Stimulated activated CD8-positive, alpha-beta memory T cell treated with anti-CD3 and anti-CD28 coated beads, Interleukin-12 subunit alpha, Interleukin-12 subunit beta, amount 100 ng/mL, for 24 hours (primary cell): ENCODE results near the gene VRK3.
"Not testable (repeated sequence)": the region's sequence is repeated elsewhere in the genome, so short reads cannot be mapped to it uniquely, and the experiment has no call there.

Source experiments
- DNase-seq: peaks from one replicate; pipeline ENCODE4 v3.0.0-alpha.2; 2020; ENCODE audit errors: extremely low read depth

VRK3 gene, protein sequence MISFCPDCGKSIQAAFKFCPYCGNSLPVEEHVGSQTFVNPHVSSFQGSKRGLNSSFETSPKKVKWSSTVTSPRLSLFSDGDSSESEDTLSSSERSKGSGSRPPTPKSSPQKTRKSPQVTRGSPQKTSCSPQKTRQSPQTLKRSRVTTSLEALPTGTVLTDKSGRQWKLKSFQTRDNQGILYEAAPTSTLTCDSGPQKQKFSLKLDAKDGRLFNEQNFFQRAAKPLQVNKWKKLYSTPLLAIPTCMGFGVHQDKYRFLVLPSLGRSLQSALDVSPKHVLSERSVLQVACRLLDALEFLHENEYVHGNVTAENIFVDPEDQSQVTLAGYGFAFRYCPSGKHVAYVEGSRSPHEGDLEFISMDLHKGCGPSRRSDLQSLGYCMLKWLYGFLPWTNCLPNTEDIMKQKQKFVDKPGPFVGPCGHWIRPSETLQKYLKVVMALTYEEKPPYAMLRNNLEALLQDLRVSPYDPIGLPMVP

GRCh38 chr19:50025022-50025793 lies at the start of gene VRK3:
VRK3 (minus strand) TSS chr19:50025372; CDS start chr19:50016162, 9,210 bp downstream.
- peak; percentile 94 for DNase-seq

DNA sequence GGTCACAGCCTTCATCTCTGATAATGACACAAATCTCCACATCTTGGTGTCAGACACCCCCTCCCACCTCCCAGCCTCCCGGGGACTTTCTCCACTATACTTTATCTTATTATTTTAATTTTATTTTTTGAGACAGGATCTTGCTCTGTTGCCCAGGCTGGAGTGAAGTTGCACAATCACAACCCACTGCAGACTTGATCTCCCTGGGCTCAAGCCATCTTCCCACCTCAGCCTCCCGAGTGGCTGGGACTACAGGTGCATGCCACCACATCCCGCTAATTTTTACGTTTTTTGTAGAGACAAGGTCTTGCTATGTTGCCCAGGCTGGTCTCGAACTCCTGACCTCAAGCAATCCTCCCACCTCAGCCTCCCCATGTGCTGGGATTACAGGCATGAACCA lies 43.2 kb upstream of the VRK3 start:
- not testable (repeated sequence) for DNase-seq

DNA sequence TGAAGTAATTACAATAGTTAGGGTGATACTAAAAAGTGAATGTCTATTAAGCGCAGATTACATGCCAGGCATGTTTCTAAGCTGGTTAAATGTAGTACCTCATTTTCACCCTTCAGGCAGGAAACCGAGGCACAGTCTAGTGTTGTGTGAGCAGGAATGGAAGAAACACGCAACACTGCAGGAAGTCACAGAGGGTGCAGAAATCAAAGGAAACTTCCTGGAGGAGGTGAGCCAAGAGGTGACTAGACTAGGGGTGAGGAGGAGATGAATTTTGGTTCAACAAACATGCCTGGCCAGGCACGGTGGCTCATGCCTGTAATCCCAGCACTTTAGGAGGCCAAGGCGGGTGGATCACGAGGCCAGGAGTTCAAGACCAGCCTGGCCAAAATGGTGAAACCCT lies 42.4 kb upstream of the VRK3 start:
- DNase-seq, result no peak

DNA sequence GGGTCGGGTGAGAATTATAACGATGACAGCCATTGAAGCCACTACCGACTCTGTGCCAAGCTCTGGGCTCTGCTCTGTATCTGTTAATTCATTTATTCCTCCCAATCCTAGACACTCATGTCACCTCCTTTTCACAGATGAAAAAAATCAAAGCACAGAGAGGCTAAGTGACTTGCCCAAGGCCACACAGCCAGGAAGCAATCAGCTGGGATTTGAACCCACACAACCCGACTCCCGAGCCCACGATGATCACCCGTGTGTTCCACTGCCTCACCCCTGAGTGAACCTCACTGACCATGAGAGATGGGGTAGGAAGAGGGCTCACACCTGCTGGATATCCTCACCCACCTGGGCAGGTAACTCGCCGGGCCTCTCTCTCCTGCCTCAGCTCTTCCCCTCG lies 40.8 kb upstream of the VRK3 start:
- no peak for DNase-seq

- DNase-seq, result no peak
These were observed 36.5 kb upstream of the VRK3 start for GRCh38 chr19:50061650-50062049.

GRCh38 chr19:50060107-50060506 lies 34.9 kb upstream of the VRK3 start:
- DNase-seq, result no peak

GRCh38 chr19:50059045-50059444 lies 33.9 kb upstream of the VRK3 start:
- no peak for DNase-seq

DNA sequence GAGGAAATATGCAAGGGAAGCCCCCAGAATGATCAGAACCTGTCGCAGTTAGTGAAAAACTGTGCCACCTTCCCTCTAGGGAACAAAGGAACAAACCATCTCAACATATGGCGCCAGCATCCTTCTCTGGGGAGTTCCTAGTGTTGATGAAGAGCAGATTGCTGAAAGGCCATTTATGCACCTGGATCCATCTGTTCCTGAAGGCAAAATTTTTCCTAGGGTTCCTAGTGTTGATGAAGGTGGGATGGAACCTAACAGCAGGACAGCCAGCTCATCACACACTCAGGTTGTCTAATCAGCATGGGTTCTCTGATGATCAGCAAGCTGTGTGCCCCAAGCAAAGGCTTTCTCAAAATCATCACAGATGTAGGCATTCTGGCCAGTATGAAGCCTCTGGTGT lies 33.3 kb upstream of the VRK3 start:
- no peak for DNase-seq

DNA sequence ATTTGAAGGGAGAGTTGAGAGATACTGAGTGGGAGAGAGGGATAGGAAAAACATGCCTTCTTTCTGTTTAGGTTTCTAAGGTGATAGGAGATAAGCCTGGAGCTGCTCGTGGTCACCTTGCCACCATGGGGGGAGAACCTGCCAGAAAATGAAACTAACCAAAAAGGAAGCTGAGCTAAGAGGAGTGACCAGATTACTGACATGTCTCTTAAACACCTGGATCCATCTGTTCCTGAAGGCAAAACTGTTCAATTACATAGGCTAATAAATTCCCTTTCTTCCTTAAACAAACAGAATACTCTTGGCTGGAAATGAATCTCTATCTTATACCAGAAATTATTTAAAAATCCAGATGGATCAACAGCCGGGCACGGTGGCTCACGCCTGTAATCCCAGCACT lies 27.9 kb upstream of the VRK3 start:
- no peak for DNase-seq

DNA sequence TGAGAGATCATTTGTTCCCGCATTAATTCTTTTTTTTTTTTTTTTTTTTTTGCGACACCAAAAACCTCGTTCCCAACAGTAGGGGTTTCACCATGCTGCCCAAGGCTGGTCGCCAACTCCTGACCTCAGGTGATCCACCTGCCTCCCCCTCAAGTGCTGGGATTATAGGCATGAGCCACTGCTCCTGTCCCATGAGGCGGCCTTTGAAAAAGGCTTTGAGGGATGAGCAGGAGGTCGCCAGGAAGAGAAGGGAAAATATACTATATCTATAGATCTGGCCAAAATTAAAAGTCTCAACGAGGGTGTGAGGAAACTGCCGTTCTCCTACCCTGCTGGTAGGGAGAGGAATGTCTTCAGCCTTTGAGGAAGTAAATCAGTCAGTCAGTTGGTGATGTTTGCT lies 26.8 kb upstream of the VRK3 start:
- no peak for DNase-seq

GRCh38 chr19:50051228-50051895 lies 26.2 kb upstream of the VRK3 start:
- not testable (repeated sequence) for DNase-seq

DNA sequence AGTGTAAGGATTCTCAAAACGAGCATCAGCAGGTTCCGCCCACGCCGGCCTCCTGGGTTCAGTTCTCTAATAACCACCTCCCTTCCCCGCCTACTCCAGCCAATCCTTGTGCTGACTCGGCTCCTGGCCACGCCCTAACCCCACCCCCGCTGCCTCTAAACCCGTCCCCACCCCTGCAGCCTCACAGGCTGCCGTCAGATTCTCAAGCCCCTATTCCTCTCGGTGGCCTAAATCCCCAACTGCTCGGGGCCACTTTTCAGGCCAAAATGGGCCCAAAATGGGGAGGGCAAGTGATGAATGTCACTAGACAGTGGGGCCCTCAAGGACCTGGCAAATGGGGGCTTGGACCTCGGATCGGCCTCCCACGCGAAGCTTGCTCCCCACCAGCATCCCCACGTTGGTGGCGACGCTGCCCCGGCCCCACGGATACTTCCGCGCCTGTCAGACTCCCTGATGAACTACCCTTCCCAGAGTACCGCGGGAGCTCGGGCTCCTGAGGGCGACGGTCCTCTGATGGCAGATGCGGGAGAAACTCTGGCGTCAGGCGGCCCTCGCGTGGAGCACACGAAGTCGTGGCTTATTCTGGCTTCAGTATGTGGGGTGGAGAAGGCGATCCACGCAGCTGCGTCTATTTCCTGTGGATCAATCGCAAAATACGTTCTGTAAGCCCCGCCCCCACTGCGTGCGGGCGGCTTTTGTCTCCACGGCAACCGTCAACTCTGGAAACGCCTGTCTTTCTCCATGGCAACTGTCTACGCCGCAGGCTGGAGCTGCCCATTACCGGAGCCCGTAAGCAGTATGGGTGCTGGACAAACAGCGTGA lies 25.4 kb upstream of the VRK3 start:
- peak; percentile 52 for DNase-seq

- no peak for DNase-seq
These were observed 22.5 kb upstream of the VRK3 start for GRCh38 chr19:50047671-50048070.

GRCh38 chr19:50046649-50047503 lies 21.7 kb upstream of the VRK3 start:
- DNase-seq, result peak; percentile 22

DNA sequence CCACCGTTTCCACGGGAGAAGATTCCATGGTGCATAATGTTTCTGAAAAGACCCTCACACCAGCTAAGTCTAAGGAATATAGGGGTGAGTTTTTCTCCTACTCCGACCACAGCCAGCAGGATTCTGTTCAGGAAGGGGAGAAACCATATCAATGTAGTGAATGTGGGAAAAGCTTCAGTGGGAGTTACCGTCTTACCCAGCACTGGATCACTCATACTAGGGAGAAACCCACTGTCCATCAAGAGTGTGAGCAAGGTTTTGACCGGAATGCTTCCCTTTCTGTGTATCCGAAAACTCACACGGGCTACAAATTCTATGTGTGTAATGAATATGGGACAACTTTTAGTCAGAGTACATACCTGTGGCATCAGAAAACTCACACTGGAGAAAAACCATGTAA lies 19.8 kb upstream of the VRK3 start:
- no peak for DNase-seq

- DNase-seq, result no peak
These were observed 18.8 kb upstream of the VRK3 start for GRCh38 chr19:50043967-50044366.

DNA sequence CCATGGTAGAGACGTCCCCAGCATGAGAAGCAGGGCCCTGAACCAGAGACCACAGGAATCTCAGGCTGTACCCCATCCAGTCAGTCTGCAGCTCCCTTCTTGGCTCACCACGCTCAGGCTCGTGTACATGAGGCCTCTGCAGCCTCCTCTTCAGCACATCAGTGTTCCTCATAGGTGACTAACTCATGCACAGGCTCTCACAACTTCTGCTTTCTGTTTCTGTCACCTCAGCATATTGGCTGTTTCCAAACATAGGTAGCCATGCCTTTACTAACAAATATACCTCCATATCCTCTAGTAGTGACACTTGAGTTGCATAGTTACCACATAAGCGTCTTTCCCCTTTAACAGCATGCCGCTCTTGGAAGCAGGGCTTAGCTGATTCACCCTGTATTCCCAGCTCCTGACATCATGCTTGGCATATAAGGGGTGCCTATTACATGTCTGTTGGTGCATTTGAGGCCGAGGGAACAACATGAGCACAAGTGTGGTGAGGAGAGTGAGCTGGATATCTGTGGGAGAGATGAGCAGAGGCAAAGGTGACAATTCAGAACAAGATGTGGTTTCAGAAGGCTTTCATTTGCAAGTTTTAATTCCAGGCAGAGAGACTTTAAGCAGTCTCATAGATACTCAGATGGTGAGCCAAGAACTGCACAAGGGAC lies 17.3 kb upstream of the VRK3 start:
- no peak for DNase-seq

DNA sequence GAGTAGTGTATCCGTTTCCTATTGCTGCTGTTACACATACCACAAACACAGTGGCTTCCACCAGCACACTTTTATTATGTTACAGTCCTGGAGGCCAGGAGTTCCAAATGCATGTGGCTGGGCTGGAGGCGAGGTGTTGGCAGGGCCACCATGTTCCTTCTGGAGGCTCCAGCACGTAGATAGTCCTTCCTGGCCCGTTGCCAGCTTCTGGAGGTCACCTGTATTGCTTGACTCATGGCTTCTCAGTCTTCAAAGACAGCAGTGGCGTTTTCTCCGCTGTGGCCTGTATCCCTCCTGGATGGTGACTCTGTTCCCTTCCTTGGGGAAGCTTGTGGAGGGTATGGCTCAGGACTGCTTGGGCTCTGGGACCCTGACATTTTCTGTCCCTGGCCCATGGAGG lies 15.8 kb upstream of the VRK3 start:
- no peak for DNase-seq

DNA sequence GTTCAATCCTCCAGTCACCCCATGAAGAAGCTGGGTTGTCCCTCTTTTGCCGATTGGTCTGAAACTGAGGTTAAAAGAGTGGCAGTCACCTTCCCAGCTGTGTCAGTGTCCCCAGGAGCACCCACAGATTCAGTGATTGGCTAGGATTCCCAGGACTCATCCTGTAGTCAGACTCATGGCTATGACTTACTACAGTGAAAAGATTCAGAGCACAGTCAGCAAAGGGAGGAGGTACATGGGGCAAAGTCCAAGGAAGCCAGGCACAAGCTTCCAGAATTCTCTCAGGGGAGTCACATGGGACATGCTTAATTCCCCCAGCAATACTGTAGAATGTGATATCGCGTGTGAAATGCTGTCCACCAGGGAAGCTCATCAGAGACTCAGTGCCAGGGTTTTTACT lies 14.8 kb upstream of the VRK3 start:
- no peak for DNase-seq

- no peak for DNase-seq
These were observed 11.7 kb upstream of the VRK3 start for GRCh38 chr19:50036908-50037307.
